ENCODE results near the gene MBNL1.

The MBNL1 gene

DNA sequence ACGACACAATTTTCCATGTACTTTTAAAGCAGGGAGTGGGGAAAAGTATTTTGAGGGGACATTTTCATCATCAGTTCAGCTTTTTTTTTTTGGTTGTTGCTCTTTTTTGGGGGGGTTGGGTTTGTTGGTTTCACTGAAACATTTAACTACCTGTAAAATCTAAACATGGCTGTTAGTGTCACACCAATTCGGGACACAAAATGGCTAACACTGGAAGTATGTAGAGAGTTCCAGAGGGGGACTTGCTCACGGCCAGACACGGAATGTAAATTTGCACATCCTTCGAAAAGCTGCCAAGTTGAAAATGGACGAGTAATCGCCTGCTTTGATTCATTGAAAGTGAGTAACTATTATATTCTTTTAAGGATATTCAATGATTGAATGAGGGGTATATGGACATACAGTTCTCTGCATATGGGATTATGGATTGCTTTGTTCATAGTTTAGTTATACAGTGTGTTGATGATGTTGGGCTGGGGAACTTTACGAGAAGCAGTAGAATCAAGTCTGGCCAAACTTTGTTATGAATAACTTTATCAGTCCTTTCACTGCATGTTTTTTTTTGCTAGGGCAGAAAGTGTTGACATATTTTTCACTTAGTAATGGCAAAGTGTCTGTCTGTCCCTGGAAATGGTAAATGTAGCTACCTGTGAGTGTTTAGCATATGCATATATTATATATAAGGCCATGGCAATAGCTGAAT, 31.5 kb downstream of the MBNL1 start:
- no peak for DNase-seq (ENCODE audit: extremely low spot score)
- TF ChIP-seq, protein P1, sequence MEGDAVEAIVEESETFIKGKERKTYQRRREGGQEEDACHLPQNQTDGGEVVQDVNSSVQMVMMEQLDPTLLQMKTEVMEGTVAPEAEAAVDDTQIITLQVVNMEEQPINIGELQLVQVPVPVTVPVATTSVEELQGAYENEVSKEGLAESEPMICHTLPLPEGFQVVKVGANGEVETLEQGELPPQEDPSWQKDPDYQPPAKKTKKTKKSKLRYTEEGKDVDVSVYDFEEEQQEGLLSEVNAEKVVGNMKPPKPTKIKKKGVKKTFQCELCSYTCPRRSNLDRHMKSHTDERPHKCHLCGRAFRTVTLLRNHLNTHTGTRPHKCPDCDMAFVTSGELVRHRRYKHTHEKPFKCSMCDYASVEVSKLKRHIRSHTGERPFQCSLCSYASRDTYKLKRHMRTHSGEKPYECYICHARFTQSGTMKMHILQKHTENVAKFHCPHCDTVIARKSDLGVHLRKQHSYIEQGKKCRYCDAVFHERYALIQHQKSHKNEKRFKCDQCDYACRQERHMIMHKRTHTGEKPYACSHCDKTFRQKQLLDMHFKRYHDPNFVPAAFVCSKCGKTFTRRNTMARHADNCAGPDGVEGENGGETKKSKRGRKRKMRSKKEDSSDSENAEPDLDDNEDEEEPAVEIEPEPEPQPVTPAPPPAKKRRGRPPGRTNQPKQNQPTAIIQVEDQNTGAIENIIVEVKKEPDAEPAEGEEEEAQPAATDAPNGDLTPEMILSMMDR (IDR thresholded peaks at IDR 0.05; ENCODE audit: control extremely low read depth, extremely low read depth, low read depth, missing control alignments) = no peak
- POLR2A ChIA-PET = no interaction called here
- CTCF ChIA-PET = interaction anchor here (1.0 to 1.5 kb wide), 5 partner anchors 10 to 23 kb away, joined by 3 to 4 read pairs (median 3); no protein-coding TSS in a partner anchor

DNA sequence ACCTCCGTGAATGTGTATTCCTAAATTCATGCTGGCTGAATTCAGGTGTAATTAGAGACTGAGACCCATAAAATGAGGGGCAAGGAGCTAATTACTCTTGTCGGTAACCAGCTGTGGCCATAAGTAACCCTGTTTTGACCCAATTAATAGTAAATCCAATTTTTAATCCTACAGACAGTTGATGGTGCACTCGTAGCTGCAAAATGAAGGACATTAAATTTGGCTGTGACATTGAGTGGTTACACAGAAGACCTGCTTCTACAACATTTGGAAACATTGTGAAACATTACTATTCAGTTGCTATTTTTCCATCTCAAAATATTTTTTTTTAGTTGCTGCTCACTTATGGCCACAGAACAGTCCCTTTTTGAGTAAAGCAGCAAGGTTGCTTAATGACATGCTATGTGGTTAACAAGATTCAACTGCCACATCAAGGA, 33.0 kb downstream of the MBNL1 start:
- TF ChIP-seq, protein P1 (IDR thresholded peaks at IDR 0.05; ENCODE audit: control extremely low read depth, extremely low read depth, low read depth, missing control alignments) = no peak
- POLR2A ChIA-PET = interaction anchor here (0.7 kb wide), 1 partner anchor 16 kb away, joined by 3 read pairs; no protein-coding TSS in a partner anchor
- no peak for DNase-seq (ENCODE audit: extremely low spot score)
- CTCF ChIA-PET = interaction anchor here (0.9 kb wide), 1 partner anchor 8 kb away, joined by 4 read pairs; no protein-coding TSS in a partner anchor

DNA sequence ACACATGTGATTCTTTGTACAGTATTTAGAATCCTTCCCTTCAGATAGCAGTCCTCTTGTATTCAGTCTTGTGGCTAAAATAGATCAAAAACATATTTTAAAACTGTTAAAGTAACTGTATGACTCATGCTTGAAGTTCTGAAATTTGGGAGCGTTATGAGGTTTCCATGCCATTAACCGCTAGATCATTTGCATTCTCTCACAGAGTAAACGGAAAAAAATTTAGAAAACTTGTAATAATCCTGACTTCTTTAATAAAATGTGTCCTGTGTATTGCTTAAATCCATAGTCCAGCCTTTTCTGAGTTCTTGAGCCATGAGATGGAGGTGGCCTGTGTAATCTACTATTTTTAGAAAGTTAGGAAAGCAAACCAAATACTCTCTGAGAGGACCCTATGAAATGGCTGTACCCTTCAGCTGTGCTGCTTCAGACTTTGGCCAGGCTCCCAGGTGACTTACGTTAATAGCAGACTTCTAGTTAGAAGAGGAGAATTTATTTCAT, 33.8 kb downstream of the MBNL1 start:
- ChIA-PET CTCF (interaction anchor here (1.0 to 1.6 kb wide), 3 partner anchors 11 to 18 kb away, joined by 3 read pairs; no protein-coding TSS in a partner anchor), POLR2A (no interaction called here)
- TF ChIP-seq, protein P1 (IDR thresholded peaks at IDR 0.05; ENCODE audit: control extremely low read depth, extremely low read depth, low read depth, missing control alignments) = no peak
- no peak for DNase-seq (ENCODE audit: extremely low spot score)

DNA sequence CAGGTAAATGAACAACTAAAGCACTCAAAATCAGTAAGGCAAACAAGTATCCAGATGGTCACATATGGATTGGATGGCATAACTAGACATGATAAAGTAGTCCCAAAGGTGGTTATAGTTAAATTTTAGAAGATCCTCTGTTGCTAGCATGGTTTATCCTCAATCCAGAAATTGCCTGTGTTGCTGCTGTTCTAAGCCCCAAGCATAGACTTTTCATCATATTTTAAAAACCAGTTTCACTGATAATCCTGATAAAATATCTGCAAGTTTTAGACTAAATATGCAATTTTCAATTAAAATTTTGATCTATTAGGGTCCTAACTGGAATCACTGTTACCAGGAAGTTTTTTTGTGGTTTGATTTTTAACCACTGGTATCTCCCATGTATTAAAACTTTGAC, 35.4 kb downstream of the MBNL1 start:
- TF ChIP-seq, protein P1 (IDR thresholded peaks at IDR 0.05; ENCODE audit: control extremely low read depth, extremely low read depth, low read depth, missing control alignments) = no peak
- POLR2A ChIA-PET = no interaction called here
- DNase-seq (ENCODE audit: extremely low spot score) = no peak
- CTCF ChIA-PET = interaction anchor here (1.6 kb wide), 1 partner anchor 24 kb away, joined by 4 read pairs; no protein-coding TSS in a partner anchor

DNA sequence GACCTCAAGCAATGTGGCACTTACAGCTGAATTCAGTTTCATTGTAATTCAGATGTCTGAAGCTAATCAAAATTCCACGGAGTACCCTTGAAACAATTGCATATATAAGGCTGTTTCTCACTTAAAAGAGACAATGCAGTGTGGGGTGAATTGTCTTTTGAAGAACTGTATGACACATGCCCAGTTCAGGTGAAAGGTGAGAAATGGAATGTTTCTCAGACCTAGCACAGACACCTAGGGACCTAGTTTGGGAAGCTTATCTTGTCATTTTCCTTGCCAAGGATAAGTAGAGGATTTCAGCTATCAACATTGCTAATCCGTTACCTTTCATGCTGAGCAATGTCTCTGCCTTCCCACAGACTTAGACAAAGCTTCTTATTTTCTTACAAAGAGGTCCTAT, 36.3 kb downstream of the MBNL1 start:
- POLR2A ChIA-PET = no interaction called here
- DNase-seq (ENCODE audit: extremely low spot score) = no peak
- CTCF ChIA-PET = interaction anchor here (1.0 to 2.3 kb wide), 7 partner anchors 13 to 112 kb away, joined by 3 to 7 read pairs (median 4); no protein-coding TSS in a partner anchor
- TF ChIP-seq, protein P1 (IDR thresholded peaks at IDR 0.05; ENCODE audit: control extremely low read depth, extremely low read depth, low read depth, missing control alignments) = no peak

DNA sequence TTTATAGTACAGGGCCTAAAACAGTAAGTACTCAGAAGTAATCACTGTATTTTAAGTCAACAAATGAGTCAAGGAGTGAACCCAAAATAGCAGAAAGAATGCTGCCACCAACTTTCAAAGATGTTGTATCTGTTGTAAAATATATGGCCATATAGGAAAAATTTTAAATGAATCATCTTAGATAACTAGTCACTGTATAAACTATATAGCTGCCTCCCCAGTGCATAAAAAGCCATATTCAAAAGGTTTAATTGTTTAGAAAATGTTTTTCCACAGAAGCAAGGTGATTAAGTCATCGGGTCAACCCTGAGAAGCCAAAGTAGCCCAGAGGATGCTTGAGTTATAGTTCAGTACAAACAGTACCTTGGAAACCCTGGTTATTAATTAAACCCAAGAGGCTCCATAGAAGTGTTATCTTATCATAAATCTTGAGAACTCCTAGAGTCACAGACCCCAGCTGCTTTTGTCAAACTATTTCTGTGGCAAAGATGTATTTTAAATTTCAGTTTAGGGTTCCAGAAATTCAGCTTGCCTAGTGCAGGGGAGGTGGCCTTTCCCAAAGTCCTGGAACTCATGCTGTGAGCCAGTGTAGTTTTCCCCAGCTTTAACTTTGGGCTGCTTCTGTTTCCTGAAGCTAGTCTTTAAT, 39.2 kb downstream of the MBNL1 start:
- ChIA-PET CTCF (interaction anchor here (0.9 to 2.9 kb wide), 3 partner anchors 11 to 75 kb away, joined by 3 to 25 read pairs (median 12); no protein-coding TSS in a partner anchor), POLR2A (no interaction called here)
- TF ChIP-seq, protein P1 (IDR thresholded peaks at IDR 0.05; ENCODE audit: control extremely low read depth, extremely low read depth, low read depth, missing control alignments) = no peak
- DNase-seq (ENCODE audit: extremely low spot score) = no peak
